Activated gamma-delta T cell treated with anti-CD3 and anti-CD28 coated beads, Interleukin-2, amount 50 U/mL, for 16 hours (primary cell): Measurements from ENCODE around the gene GANAB.
"Not testable (repeated sequence)": the region's sequence is repeated elsewhere in the genome, so short reads cannot be mapped to it uniquely, and the experiment has no call there.

Experiments
- DNase-seq: peaks from one replicate; pipeline ENCODE4 v3.0.0-alpha.2; 2020; ENCODE audit warnings: low read depth

The GANAB gene

DNA sequence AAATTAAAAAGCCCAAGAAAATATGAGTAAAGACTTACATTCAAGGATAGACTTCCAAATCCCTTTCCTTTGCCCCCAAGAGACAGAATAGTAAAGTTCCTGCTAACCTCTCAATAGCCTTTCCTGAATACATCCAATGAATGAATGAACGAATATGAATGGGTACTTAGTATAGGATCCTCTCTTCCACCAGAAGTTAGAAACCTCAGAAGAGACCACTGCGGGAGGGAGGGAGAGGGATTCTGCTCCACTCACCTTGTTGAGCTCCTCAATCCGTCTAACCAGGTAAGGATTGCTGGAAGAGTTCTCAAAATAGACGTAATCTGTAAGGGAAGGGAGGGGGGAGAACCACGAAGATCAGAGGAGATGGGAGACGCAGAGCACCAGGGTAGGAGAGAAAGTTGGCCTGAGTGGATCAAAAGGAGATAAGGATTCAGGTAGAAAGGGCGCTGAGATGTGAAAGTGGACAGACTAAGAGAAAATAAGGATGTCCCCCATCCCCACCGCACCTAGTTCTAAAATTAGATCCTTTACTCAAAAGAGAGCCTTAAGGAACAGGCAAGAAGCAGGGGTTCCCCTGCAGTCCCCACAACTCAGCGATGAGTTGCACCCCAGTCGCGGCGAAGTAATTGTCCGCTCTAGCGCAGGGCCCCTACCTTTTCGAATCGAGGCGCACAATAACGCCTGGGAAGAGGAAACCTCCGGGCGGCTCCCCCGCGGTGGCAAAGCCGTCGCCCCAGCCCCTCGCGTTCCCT, 45.9 kb downstream of the GANAB start:
- DNase-seq = no peak

- DNase-seq = no peak
These were observed 46.5 kb downstream of the GANAB start for GRCh38 chr11:62599901-62600300.

GRCh38 chr11:62599069-62599696, 47.2 kb downstream of the GANAB start:
- peak; percentile 93 for DNase-seq

DNA sequence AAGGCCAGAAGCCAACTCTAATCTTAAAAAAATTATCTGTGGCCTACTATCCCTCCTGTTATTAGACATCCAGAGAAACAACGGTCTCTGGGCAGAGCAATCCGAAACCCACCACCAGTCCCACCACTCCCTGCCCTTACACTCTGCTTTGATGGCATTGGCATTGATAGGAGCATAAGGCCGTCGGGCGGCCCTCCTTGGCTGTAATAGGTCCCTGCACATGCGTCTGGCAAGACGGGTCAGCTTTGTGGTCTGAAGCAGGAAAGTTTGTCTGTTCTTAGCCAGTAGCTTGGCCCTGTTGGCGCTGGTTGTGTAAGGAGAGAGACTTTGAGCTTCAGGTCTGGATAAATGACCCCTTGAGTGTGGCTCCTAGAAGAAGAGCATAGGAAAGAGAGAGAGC, 51.3 kb downstream of the GANAB start:
- DNase-seq = no peak

DNA sequence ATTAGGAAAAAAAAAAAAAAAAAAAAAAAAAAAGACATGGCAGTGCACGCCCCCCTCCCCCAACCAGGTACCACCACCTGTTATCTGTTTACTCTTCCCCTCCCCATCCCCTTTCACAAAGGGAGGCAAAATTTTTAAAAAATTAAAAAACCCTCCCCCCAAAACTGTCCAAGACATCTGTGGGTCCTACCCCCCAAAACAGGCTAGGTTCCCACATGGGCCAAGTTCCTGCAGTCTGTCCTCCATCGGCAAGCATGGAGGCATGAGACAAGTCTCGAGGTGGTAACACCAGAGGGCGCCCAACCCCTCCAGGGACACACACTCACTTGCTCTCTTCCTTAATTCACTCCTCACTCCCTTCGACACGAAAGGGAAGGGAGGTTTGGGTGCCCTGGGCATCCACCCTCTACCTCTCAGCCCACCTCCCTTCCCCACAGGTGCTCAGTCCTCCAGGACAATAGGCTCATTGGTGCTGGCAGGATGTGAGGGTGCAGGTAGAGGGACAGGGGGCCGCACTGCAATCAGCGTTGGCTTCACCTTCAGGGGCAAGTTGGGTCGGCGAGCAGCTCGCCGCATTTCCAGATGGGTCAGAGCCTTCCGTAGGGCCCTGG, 52.9 kb downstream of the GANAB start:
- DNase-seq = peak; percentile 61

DNA sequence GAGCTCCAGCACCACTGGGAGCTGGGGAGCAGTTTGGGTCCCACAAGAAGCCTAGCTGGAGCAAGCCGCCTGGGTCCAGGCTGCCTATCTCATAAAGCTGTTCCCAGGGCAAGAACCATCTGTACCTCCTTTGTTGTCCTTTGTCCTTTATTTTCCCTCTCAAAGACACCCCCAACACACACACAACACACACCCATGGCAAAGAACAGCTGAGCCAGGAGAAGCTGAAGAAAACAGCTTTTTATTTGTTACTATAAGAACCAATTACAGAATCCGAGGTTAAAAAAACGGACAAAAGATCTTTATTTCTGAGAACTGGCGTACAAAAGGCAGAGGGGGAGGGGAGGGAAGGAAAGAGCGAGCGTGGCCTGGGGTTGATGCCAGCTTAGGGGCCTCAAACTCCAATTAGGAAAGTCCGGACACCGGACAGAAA, 53.4 kb downstream of the GANAB start:
- no peak for DNase-seq

- DNase-seq = no peak
These were observed 54.1 kb downstream of the GANAB start for GRCh38 chr11:62592146-62592815.

DNA sequence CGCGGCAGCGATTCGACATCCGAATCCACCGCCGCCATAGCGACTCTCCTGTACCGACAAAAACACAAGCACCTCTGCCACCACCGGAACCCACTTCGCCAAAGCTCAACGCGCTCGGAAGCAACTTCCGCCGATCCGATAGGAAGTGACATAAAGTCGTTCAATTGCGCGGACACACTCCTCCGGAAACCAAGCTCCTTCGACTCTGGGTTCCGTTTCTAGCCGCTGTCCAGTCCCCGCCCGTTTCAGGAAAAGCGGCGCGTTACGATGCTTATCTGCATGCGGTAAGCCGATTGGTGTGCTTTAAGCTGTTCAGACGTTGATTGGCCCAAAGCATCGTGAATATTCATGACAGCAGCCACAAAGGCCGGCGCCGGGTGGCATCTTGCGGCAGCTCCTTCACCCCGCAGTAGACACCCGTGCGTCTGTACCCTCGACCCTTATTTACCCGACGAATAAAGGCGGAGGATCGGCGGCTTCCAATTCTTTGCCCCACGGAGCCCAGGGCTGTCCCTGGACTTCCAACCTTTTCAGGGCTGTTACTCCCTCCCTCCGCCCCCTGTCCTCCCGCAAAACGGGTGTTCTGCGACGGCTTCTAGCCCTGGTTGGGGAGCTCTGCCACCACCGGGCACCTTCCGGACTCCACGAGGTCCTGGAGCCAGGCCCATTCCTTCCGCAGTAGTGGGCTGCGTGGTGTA, 54.8 kb downstream of the GANAB start, which contains the start of gene TUT1:
TUT1 (minus strand) TSS at position 76 of the 698 bp plus-strand sequence; CDS start at position 38, 38 bp downstream.
- peak; percentile 94 for DNase-seq

DNA sequence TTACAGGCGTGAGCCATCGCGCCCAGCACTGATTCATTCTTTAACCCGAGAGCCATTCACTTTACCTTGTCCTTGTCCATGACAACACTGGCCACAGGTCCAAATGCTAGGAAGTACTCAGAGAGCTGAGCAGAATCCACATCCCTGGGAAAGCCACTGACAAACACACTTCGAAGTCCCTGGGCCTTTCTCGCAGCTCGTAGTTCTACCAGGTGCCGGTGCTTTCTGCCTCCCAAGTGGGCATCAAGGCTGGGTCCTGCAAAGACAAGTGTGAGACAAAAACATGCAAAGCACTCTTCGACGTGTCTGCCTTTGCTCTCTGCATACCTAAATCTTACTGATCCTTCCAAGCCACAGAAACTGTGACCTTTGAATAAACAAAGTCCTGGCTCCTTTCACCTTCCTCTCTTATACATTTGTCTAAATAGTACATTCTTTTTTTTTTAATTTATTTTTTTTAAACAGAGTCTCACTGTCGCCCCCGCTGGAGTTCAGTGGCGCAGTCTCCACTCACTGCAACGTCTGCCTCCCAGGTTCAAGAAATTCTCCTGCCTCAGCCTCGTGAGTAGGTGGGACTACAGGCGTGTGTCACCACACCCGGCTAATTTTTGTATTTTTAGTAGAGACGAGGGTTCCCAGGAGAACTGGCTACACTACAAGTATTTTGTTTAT, 57.3 kb downstream of the GANAB start:
- no peak for DNase-seq

GRCh38 chr11:62585356-62585755, 61.1 kb downstream of the GANAB start:
- DNase-seq = not testable (repeated sequence)

- not testable (repeated sequence) for DNase-seq
These were observed 64.7 kb downstream of the GANAB start for GRCh38 chr11:62581735-62582134.

GRCh38 chr11:62580959-62581715, 65.3 kb downstream of the GANAB start:
- no peak for DNase-seq

- DNase-seq = no peak
These were observed 67.2 kb downstream of the GANAB start for GRCh38 chr11:62579252-62579651.

- DNase-seq = no peak
These were observed 67.9 kb downstream of the GANAB start for GRCh38 chr11:62578541-62578940.

GRCh38 chr11:62577046-62577714, 69.2 kb downstream of the GANAB start:
- no peak for DNase-seq

DNA sequence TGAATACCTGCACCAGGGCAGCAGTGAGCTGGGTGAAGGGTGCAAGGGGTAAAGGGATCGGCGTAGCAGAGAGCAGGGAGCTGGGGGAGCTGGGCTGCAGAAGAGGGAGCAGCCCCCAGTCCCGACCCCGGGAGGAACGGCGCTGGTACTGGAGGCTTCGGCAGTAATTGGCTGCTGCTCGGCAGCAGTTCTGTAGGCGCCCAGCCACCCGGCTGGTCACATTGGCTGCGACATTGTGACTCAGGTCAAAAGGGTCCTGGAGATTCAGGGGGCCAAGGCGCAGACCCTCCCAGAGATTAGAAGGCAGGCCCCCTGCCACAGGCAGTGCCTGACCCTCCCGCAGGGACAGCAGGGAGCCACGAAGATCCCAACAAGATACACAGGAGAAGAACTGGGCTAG, 70.6 kb downstream of the GANAB start:
- DNase-seq = no peak

GRCh38 chr11:62575156-62575555, 71.3 kb downstream of the GANAB start:
- DNase-seq = no peak
